HG02798 (cell line): ENCODE results near the gene DYNC2H1.

ENCODE experiments used
- ATAC-seq: cut with Tn5 transposase; IDR thresholded peaks from one replicate; pipeline ENCODE4 v1.9.1; 2021; ENCODE audit warnings: mild to moderate bottlenecking; ENCODE audit not compliant: unreplicated experiment, poor library complexity

Gene DYNC2H1

GRCh38 chr11:103528046-103528445 is 418.8 kb downstream of the DYNC2H1 start:
- ATAC-seq: no peak

GRCh38 chr11:103528596-103528995 is 419.4 kb downstream of the DYNC2H1 start:
- no peak for ATAC-seq

GRCh38 chr11:103529181-103529684 is 420.0 kb downstream of the DYNC2H1 start:
- ATAC-seq: no peak
